HEK293 (cell line): ENCODE results near the gene FBN2.

ENCODE experiments used
- CTCF ChIA-PET: fragments of 350-600 bp; formaldehyde crosslinking; extraction: SDS; loops from one replicate; lab custom pipeline; 2021; ENCODE audit warnings: antibody characterized with exemption; lab: Yijun Ruan, JAX
- POLR2A ChIA-PET: fragments of 300-600 bp; formaldehyde crosslinking; extraction: SDS; loops from one replicate; lab custom pipeline; 2020; ENCODE audit warnings: antibody characterized with exemption, inconsistent platforms; lab: Yijun Ruan, JAX
- H3K27ac ChIP-seq: fragments of 200-500 bp; sonication (Bioruptor generic); 2 replicates; pipeline ENCODE4 v1.5.1; 2014; ENCODE audit warnings: low read depth, low read length, control low read depth, inconsistent platforms; ENCODE audit errors: extremely low read depth
- H3K36me3 ChIP-seq, 2 experiments: fragments of 200-500 bp in 1 of 2; sonication (Bioruptor generic) in 1 of 2; 1 replicate in 1 of 2; 2 replicates in 1 of 2; pipeline ENCODE4 v1.5.1; 2014 to 2017; ENCODE audit warnings: inconsistent platforms in 2 of 2, low read length in 2 of 2; ENCODE audit not compliant: control insufficient read depth in 2 of 2, insufficient read depth in 1 of 2
- H3K4me1 ChIP-seq: fragments of 200-500 bp; sonication (Bioruptor generic); 2 replicates; pipeline ENCODE4 v1.5.1; 2014; ENCODE audit warnings: mild to moderate bottlenecking, low read length, inconsistent platforms; ENCODE audit not compliant: control insufficient read depth, insufficient read depth
- H3K4me3 ChIP-seq: 2 replicates; pipeline ENCODE4 v1.5.1; 2011; ENCODE audit warnings: low read depth, mild to moderate bottlenecking, control low read depth, low read length, moderate library complexity
- H3K9me3 ChIP-seq: fragments of 200-500 bp; sonication (Bioruptor generic); 2 replicates; pipeline ENCODE4 v1.5.1; 2014; ENCODE audit warnings: low read depth, low read length, inconsistent platforms; ENCODE audit not compliant: control insufficient read depth, insufficient read depth
- KLF8 ChIP-seq: fragments of 450-650 bp; formaldehyde crosslinking; IDR thresholded peaks from 2 replicates; pipeline ENCODE4 v1.5.1; 2016; ENCODE audit warnings: missing biosample characterization, missing genetic modification characterization
- ZEB2 ChIP-seq: fragments of 450-650 bp; formaldehyde crosslinking; IDR thresholded peaks from 2 replicates; pipeline ENCODE4 v1.5.1; 2016; ENCODE audit warnings: missing biosample characterization, missing genetic modification characterization
- ZFHX2 ChIP-seq: fragments of 450-650 bp; formaldehyde crosslinking; conservative IDR thresholded peaks from 2 replicates; pipeline ENCODE4 v1.5.1; 2016; ENCODE audit warnings: missing biosample characterization, missing genetic modification characterization
- ZNF114 ChIP-seq: fragments of 450-650 bp; formaldehyde crosslinking; IDR thresholded peaks from 2 replicates; pipeline ENCODE4 v1.5.0; 2017; ENCODE audit warnings: missing biosample characterization, missing genetic modification characterization
- ZNF140 ChIP-seq: fragments of 450-650 bp; formaldehyde crosslinking; IDR thresholded peaks from 2 replicates; pipeline ENCODE4 v1.5.1; 2016; ENCODE audit warnings: missing biosample characterization, missing genetic modification characterization
- ZNF16 ChIP-seq: fragments of 450-650 bp; formaldehyde crosslinking; IDR thresholded peaks from 2 replicates; pipeline ENCODE4 v1.5.1; 2016; ENCODE audit warnings: low read depth, missing biosample characterization, missing genetic modification characterization
- ZNF239 ChIP-seq: fragments of 450-650 bp; formaldehyde crosslinking; IDR thresholded peaks from 2 replicates; pipeline ENCODE4 v1.5.1; 2016; ENCODE audit warnings: missing biosample characterization, missing genetic modification characterization
- ZNF24 ChIP-seq: fragments of 450-650 bp; formaldehyde crosslinking; IDR thresholded peaks from 2 replicates; pipeline ENCODE4 v1.5.1; 2016; ENCODE audit warnings: missing biosample characterization, missing genetic modification characterization
- ZNF248 ChIP-seq: fragments of 450-650 bp; formaldehyde crosslinking; IDR thresholded peaks from 2 replicates; pipeline ENCODE4 v1.5.1; 2017; ENCODE audit warnings: missing biosample characterization, missing genetic modification characterization
- ZNF302 ChIP-seq: fragments of 450-650 bp; formaldehyde crosslinking; IDR thresholded peaks from 2 replicates; pipeline ENCODE4 v1.5.1; 2016; ENCODE audit warnings: missing biosample characterization, missing genetic modification characterization, low read depth
- ZNF514 ChIP-seq: fragments of 450-650 bp; formaldehyde crosslinking; IDR thresholded peaks from 2 replicates; pipeline ENCODE4 v1.5.1; 2016; ENCODE audit warnings: missing biosample characterization, missing genetic modification characterization
- ZNF530 ChIP-seq: fragments of 450-650 bp; formaldehyde crosslinking; IDR thresholded peaks from 2 replicates; pipeline ENCODE4 v1.5.1; 2016; ENCODE audit warnings: low read depth, missing biosample characterization, missing genetic modification characterization
- ZNF560 ChIP-seq: fragments of 450-650 bp; formaldehyde crosslinking; IDR thresholded peaks from 2 replicates; pipeline ENCODE4 v1.5.1; 2017; ENCODE audit warnings: missing biosample characterization, missing genetic modification characterization, borderline replicate concordance
- ZNF610 ChIP-seq: fragments of 450-650 bp; formaldehyde crosslinking; IDR thresholded peaks from 2 replicates; pipeline ENCODE4 v1.5.1; 2016; ENCODE audit warnings: missing biosample characterization, missing genetic modification characterization, borderline replicate concordance
- ZNF624 ChIP-seq: fragments of 450-650 bp; formaldehyde crosslinking; IDR thresholded peaks from 2 replicates; pipeline ENCODE4 v1.5.1; 2017; ENCODE audit warnings: missing biosample characterization, missing genetic modification characterization
- ZNF658 ChIP-seq: fragments of 450-650 bp; formaldehyde crosslinking; IDR thresholded peaks from 2 replicates; pipeline ENCODE4; 2016; ENCODE audit warnings: missing biosample characterization, missing genetic modification characterization
- ZNF677 ChIP-seq: fragments of 450-650 bp; IDR thresholded peaks from 2 replicates; pipeline ENCODE4 v1.5.0; 2018; ENCODE audit warnings: missing biosample characterization, mild to moderate bottlenecking, missing genetic modification characterization, moderate library complexity
- TF ChIP-seq, protein P1 (sequence below): fragments of 450-650 bp; formaldehyde crosslinking; IDR thresholded peaks from 2 replicates; pipeline ENCODE4 v1.5.1; 2017; ENCODE audit warnings: missing biosample characterization, missing genetic modification characterization
- TF ChIP-seq, protein P2 (sequence below): fragments of 450-650 bp; formaldehyde crosslinking; IDR thresholded peaks from 2 replicates; pipeline ENCODE4 v1.5.1; 2016; ENCODE audit warnings: missing biosample characterization, missing genetic modification characterization
- TF ChIP-seq, protein P3 (sequence below): fragments of 450-650 bp; formaldehyde crosslinking; IDR thresholded peaks from 2 replicates; pipeline ENCODE4 v1.5.1; 2016; ENCODE audit warnings: missing biosample characterization, missing genetic modification characterization
- TF ChIP-seq, protein P4 (sequence below): fragments of 450-650 bp; formaldehyde crosslinking; IDR thresholded peaks from 2 replicates; pipeline ENCODE4 v1.5.1; 2017; ENCODE audit warnings: missing biosample characterization, missing genetic modification characterization
- TF ChIP-seq, protein P5 (sequence below): fragments of 450-650 bp; formaldehyde crosslinking; IDR thresholded peaks from 2 replicates; pipeline ENCODE4 v1.5.1; 2017; ENCODE audit warnings: missing biosample characterization, missing genetic modification characterization

Gene FBN2

DNA sequence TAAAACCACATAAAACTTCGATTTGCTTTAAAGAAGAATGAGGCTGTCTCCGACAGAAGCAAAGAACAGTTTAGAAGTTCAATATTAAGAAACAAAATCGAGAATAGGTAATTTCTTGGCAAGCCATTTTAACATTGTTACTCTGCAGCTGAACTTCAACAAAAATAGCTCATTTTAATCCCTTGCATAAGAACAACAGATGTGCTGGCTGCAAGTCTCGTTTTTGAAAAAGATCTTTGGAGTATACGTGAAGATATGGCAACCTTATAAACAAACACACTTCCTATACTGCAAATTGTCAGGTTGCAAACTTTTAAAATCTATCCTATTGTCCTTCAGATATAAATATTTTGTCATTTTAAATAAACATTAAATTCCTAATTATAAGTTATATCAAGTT is 71.5 kb downstream of the FBN2 start:
- Histone ChIP-seq H3K4me3 (no peak overlapping the region), H3K36me3 (peaks cover 6 to 26% of the 10 kb centered on the region in 2 experiments; a peak in 2 of 3 replicates), H3K9me3 (no peaks in the 10 kb centered on the region), H3K27ac (no peak overlapping the region), H3K4me1 (no peaks in the 10 kb centered on the region)
- TF ChIP-seq ZNF677 (tag by site-specific recombination): no peak
- TF ChIP-seq ZNF624 (tag by site-specific recombination): no peak
- no peak for TF ChIP-seq ZNF114 (tag by site-specific recombination)
- TF ChIP-seq, protein P1, sequence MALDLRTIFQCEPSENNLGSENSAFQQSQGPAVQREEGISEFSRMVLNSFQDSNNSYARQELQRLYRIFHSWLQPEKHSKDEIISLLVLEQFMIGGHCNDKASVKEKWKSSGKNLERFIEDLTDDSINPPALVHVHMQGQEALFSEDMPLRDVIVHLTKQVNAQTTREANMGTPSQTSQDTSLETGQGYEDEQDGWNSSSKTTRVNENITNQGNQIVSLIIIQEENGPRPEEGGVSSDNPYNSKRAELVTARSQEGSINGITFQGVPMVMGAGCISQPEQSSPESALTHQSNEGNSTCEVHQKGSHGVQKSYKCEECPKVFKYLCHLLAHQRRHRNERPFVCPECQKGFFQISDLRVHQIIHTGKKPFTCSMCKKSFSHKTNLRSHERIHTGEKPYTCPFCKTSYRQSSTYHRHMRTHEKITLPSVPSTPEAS: no peak
- TF ChIP-seq ZNF610 (tag by site-specific recombination): no peak
- no peak for TF ChIP-seq ZNF514 (tag by site-specific recombination)
- no peak for TF ChIP-seq ZNF530
- ChIA-PET CTCF (interaction anchor here (0.6 kb wide), 1 partner anchor 42 kb away, joined by 3 read pairs; no protein-coding TSS in a partner anchor), POLR2A (no interaction called here)

DNA sequence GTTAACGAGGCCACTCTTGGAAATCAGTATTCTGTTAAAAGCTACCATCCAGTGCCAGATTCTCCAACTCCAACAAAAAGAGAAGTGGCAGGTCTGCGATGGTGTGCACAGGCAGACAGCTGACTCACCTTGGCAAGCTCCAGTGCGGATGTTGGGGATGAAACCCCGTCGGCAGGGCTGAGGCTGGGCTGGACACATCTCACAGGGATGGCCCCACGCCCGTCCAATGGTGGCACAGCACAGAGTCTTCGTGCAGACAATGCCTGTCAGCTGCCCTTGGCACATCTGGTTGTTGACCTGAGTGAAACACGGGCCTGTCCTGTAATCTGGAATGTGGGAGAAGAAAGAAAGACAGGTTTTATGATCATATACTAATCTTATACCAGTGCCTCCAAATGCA is 73.4 kb downstream of the FBN2 start:
- Histone ChIP-seq H3K4me3 (no peak overlapping the region), H3K36me3 (peaks cover 6 to 18% of the 10 kb centered on the region in 2 experiments; a peak in 2 of 3 replicates), H3K27ac (no peak overlapping the region), H3K9me3 (no peaks in the 10 kb centered on the region), H3K4me1 (no peaks in the 10 kb centered on the region)
- ChIA-PET CTCF (no interaction called here), POLR2A (no interaction called here)
- TF ChIP-seq ZNF302 (tag by site-specific recombination) (no peak), ZNF560 (tag by site-specific recombination) (no peak), ZEB2 (no peak), ZNF248 (no peak), ZNF140 (tag by site-specific recombination) (no peak), ZNF658 (tag by site-specific recombination) (no peak), ZFHX2 (tag by site-specific recombination) (no peak), ZNF24 (tag by site-specific recombination) (no peak), KLF8 (no peak), ZNF239 (tag by site-specific recombination) (no peak), ZNF16 (tag by site-specific recombination) (no peak)
- TF ChIP-seq, protein P2, sequence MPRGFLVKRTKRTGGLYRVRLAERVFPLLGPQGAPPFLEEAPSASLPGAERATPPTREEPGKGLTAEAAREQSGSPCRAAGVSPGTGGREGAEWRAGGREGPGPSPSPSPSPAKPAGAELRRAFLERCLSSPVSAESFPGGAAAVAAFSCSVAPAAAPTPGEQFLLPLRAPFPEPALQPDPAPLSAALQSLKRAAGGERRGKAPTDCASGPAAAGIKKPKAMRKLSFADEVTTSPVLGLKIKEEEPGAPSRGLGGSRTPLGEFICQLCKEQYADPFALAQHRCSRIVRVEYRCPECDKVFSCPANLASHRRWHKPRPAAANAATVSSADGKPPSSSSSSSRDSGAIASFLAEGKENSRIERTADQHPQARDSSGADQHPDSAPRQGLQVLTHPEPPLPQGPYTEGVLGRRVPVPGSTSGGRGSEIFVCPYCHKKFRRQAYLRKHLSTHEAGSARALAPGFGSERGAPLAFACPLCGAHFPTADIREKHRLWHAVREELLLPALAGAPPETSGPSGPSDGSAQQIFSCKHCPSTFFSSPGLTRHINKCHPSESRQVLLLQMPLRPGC (tag by site-specific recombination): no peak
- TF ChIP-seq, protein P3, sequence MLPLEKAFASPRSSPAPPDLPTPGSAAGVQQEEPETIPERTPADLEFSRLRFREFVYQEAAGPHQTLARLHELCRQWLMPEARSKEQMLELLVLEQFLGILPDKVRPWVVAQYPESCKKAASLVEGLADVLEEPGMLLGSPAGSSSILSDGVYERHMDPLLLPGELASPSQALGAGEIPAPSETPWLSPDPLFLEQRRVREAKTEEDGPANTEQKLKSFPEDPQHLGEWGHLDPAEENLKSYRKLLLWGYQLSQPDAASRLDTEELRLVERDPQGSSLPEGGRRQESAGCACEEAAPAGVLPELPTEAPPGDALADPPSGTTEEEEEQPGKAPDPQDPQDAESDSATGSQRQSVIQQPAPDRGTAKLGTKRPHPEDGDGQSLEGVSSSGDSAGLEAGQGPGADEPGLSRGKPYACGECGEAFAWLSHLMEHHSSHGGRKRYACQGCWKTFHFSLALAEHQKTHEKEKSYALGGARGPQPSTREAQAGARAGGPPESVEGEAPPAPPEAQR: no peak
- TF ChIP-seq, protein P4, sequence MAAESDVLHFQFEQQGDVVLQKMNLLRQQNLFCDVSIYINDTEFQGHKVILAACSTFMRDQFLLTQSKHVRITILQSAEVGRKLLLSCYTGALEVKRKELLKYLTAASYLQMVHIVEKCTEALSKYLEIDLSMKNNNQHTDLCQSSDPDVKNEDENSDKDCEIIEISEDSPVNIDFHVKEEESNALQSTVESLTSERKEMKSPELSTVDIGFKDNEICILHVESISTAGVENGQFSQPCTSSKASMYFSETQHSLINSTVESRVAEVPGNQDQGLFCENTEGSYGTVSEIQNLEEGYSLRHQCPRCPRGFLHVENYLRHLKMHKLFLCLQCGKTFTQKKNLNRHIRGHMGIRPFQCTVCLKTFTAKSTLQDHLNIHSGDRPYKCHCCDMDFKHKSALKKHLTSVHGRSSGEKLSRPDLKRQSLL (tag by site-specific recombination): no peak
- TF ChIP-seq, protein P5, sequence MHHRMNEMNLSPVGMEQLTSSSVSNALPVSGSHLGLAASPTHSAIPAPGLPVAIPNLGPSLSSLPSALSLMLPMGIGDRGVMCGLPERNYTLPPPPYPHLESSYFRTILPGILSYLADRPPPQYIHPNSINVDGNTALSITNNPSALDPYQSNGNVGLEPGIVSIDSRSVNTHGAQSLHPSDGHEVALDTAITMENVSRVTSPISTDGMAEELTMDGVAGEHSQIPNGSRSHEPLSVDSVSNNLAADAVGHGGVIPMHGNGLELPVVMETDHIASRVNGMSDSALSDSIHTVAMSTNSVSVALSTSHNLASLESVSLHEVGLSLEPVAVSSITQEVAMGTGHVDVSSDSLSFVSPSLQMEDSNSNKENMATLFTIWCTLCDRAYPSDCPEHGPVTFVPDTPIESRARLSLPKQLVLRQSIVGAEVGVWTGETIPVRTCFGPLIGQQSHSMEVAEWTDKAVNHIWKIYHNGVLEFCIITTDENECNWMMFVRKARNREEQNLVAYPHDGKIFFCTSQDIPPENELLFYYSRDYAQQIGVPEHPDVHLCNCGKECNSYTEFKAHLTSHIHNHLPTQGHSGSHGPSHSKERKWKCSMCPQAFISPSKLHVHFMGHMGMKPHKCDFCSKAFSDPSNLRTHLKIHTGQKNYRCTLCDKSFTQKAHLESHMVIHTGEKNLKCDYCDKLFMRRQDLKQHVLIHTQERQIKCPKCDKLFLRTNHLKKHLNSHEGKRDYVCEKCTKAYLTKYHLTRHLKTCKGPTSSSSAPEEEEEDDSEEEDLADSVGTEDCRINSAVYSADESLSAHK (tag by site-specific recombination): no peak
